Measurements from ENCODE around the gene CLEC5A.
A peak's percentile ranks its signal among the peaks of the same experiment; 100 is the strongest.
"Not testable (repeated sequence)": the region's sequence is repeated elsewhere in the genome, so short reads cannot be mapped to it uniquely, and the experiment has no call there.

Gene CLEC5A

GRCh38 chr7:141945356-141945755 is 1.4 kb downstream of the CLEC5A start:
- DNase-seq, result peak; percentile 18

- no peak for DNase-seq
Observed at GRCh38 chr7:141944811-141945210, 2.0 kb downstream of the CLEC5A start.

GRCh38 chr7:141943846-141944245 is 2.9 kb downstream of the CLEC5A start:
- no peak for DNase-seq

- DNase-seq, result no peak
Observed at GRCh38 chr7:141941075-141941474, 5.7 kb downstream of the CLEC5A start.

GRCh38 chr7:141930211-141930610 is 16.6 kb downstream of the CLEC5A start:
- DNase-seq, result no peak

- no peak for DNase-seq
Observed at GRCh38 chr7:141928845-141929195, 18.0 kb downstream of the CLEC5A start.

- DNase-seq, result no peak
Observed at GRCh38 chr7:141928146-141928844, 18.5 kb downstream of the CLEC5A start.

- no peak for DNase-seq
Observed at GRCh38 chr7:141920281-141920680, 26.5 kb downstream of the CLEC5A start.

GRCh38 chr7:141916099-141916498 is 30.7 kb downstream of the CLEC5A start, which contains the start of gene OR9A4:
Gene OR9A4 (plus strand): TSS chr7:141916399. CDS start chr7:141918876, 2,477 bp downstream.
- no peak for DNase-seq

GRCh38 chr7:141915565-141915964 is 31.2 kb downstream of the CLEC5A start:
- no peak for DNase-seq

- DNase-seq, result no peak
Observed at GRCh38 chr7:141911391-141911790, 35.4 kb downstream of the CLEC5A start.

GRCh38 chr7:141906285-141906684 is 40.5 kb downstream of the CLEC5A start:
- no peak for DNase-seq

- not testable (repeated sequence) for DNase-seq
Observed at GRCh38 chr7:141899366-141899765, 47.4 kb downstream of the CLEC5A start.

- no peak for DNase-seq
Observed at GRCh38 chr7:141891336-141891735, 55.4 kb downstream of the CLEC5A start.

- DNase-seq, result no peak
Observed at GRCh38 chr7:141889321-141889720, 57.5 kb downstream of the CLEC5A start.

GRCh38 chr7:141884539-141885225 is 62.1 kb downstream of the CLEC5A start:
- no peak for DNase-seq

- no peak for DNase-seq
Observed at GRCh38 chr7:141880960-141881359, 65.8 kb downstream of the CLEC5A start.

GRCh38 chr7:141877365-141877764 is 69.4 kb downstream of the CLEC5A start:
- no peak for DNase-seq

Data from fibroblast of upper back skin (primary cell).